ENCODE measurements around the gene XXYLT1. TPM values are rescaled to one million over a fixed set of nuclear protein-coding genes. Genes with fewer than 3 reads are reported as not detected.
A peak's percentile ranks its signal among the peaks of the same experiment; 100 is the strongest.

XXYLT1 gene
- total and polyA plus RNA-seq, 10 of the 15 experiments (the other 5 are each of a cell fraction or from before 2014, with no cell fraction given), result 1.2 to 14.2 (median 9.3) TPM

DNA sequence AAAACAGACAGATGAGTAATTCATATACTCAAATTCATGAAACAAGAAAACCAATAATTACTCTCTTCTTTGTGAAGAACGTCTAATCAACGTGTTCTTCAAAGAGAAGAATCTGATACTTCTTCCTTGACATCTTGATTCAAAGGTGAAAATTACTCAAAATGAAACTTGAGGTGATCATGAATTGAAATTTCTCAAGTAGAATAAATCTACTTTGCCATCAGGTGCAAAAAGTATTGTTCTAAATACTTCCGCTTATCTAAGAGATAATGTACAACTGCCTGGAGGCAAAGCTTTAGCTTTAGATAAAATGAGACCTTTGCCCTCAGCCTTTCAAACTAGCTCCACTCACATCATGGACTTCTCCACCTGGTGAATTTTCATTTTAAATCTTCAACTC is 13.9 kb upstream of the XXYLT1 start:
- ChIA-PET SMC1A (ENCODE audit: uncharacterized antibody, unreplicated experiment) (interaction anchor here (0.7 to 2.5 kb wide), 7 partner anchors 9 to 257 kb away, joined by 3 to 6 read pairs (median 3); no protein-coding TSS in a partner anchor), POLR2A (interaction anchor here (0.6 to 1.0 kb wide), 3 partner anchors 10 to 178 kb away, joined by 3 to 7 read pairs (median 3); no protein-coding TSS in a partner anchor), RAD21 (ENCODE audit: unreplicated experiment) (no interaction called here), CTCF (interaction anchor here (0.7 to 4.2 kb wide), 6 partner anchors 10 to 602 kb away, joined by 3 to 18 read pairs (median 6); partner anchors contain the start of gene XXYLT1)
- H3K27ac ChIP-seq (ENCODE audit: control insufficient read depth, insufficient read depth), result no peak overlapping the region
- H2AFZ ChIP-seq (ENCODE audit: control insufficient read depth, low read depth, low read length), result no peak overlapping the region
- no peaks in the 10 kb centered on the region for H3K27me3 ChIP-seq (replicated peaks in 1 of 2; ENCODE audit: control insufficient read depth in 2 of 2, insufficient read depth in 2 of 2, low read length in 1 of 2)
- no peaks in the 10 kb centered on the region for H3K79me2 ChIP-seq (ENCODE audit: control insufficient read depth, insufficient read depth, low read length)
- no peak overlapping the region for H3K4me3 ChIP-seq
- H3K4me1 ChIP-seq (ENCODE audit: control insufficient read depth, insufficient read depth, low read length), result no peaks in the 10 kb centered on the region
- H4K20me1 ChIP-seq (ENCODE audit: control insufficient read depth, insufficient read depth), result no peaks in the 10 kb centered on the region
- DNase-seq (ENCODE audit: low read depth, low spot score) (no peak), ATAC-seq (peak; percentile 47), FAIRE-seq (no peak)
- 55% methylated on average over 3 of the region's 3 CpGs for WGBS (ENCODE audit: insufficient coverage, insufficient replicate concordance, low lambda C conversion rate, missing lambda C conversion rate)
- TF ChIP-seq, protein P1, sequence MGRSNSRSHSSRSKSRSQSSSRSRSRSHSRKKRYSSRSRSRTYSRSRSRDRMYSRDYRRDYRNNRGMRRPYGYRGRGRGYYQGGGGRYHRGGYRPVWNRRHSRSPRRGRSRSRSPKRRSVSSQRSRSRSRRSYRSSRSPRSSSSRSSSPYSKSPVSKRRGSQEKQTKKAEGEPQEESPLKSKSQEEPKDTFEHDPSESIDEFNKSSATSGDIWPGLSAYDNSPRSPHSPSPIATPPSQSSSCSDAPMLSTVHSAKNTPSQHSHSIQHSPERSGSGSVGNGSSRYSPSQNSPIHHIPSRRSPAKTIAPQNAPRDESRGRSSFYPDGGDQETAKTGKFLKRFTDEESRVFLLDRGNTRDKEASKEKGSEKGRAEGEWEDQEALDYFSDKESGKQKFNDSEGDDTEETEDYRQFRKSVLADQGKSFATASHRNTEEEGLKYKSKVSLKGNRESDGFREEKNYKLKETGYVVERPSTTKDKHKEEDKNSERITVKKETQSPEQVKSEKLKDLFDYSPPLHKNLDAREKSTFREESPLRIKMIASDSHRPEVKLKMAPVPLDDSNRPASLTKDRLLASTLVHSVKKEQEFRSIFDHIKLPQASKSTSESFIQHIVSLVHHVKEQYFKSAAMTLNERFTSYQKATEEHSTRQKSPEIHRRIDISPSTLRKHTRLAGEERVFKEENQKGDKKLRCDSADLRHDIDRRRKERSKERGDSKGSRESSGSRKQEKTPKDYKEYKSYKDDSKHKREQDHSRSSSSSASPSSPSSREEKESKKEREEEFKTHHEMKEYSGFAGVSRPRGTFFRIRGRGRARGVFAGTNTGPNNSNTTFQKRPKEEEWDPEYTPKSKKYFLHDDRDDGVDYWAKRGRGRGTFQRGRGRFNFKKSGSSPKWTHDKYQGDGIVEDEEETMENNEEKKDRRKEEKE (IDR thresholded peaks at IDR 0.05), result no peak
- peak; percentile 68 for TF ChIP-seq JUNB (IDR thresholded peaks at IDR 0.05)
- TF ChIP-seq RBBP5 (conservative IDR thresholded peaks at IDR 0.05), result no peak
- TF ChIP-seq CHD1 (IDR thresholded peaks at IDR 0.05; ENCODE audit: low read depth, low read length), result no peak
- no peak for TF ChIP-seq SPI1 (IDR thresholded peaks at IDR 0.05; ENCODE audit: borderline replicate concordance, insufficient read depth, low read depth, low read length)
- TF ChIP-seq ZNF217 (IDR thresholded peaks at IDR 0.05), result peak; percentile 24; the same call in 1 of the 2 replicates
- no peak for TF ChIP-seq PBX3 (IDR thresholded peaks at IDR 0.05; ENCODE audit: insufficient replicate concordance, low read depth, low read length)
- TF ChIP-seq ATF7 (IDR thresholded peaks at IDR 0.05; ENCODE audit: low read depth), result peak; percentile 42; the same call in 1 of the 2 replicates
- TF ChIP-seq HCFC1 (IDR thresholded peaks at IDR 0.05; ENCODE audit: low read length), result no peak
- TF ChIP-seq MTA2 (IDR thresholded peaks at IDR 0.05; ENCODE audit: low read depth), result peak; percentile 96
- no peak for TF ChIP-seq ZNF24 (IDR thresholded peaks at IDR 0.05)
- TF ChIP-seq, protein P2, sequence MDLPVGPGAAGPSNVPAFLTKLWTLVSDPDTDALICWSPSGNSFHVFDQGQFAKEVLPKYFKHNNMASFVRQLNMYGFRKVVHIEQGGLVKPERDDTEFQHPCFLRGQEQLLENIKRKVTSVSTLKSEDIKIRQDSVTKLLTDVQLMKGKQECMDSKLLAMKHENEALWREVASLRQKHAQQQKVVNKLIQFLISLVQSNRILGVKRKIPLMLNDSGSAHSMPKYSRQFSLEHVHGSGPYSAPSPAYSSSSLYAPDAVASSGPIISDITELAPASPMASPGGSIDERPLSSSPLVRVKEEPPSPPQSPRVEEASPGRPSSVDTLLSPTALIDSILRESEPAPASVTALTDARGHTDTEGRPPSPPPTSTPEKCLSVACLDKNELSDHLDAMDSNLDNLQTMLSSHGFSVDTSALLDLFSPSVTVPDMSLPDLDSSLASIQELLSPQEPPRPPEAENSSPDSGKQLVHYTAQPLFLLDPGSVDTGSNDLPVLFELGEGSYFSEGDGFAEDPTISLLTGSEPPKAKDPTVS (IDR thresholded peaks at IDR 0.05; ENCODE audit: low read depth, low read length), result no peak
- no peak for TF ChIP-seq ZSCAN29 (IDR thresholded peaks at IDR 0.05)
- no peak for TF ChIP-seq CHD2 (IDR thresholded peaks at IDR 0.05; ENCODE audit: borderline replicate concordance, low read depth, low read length)
- peak; percentile 86 for TF ChIP-seq NR2F1 (conservative IDR thresholded peaks at IDR 0.05)
- no peak for TF ChIP-seq ESRRA (IDR thresholded peaks at IDR 0.05; ENCODE audit: low read length)
- TF ChIP-seq EP300 (IDR thresholded peaks at IDR 0.05; ENCODE audit: borderline replicate concordance in 1 of 2, control insufficient read depth in 1 of 2, low read depth in 2 of 2, low read length in 2 of 2), result 0 out of 4 replicates have a peak, but pooled peaks of 1 of the 2 experiments have one; percentile 15
- TF ChIP-seq TAF1 (IDR thresholded peaks at IDR 0.05; ENCODE audit: borderline replicate concordance, low read depth, low read length), result no peak
- no peak for TF ChIP-seq KDM1A (IDR thresholded peaks at IDR 0.05; ENCODE audit: borderline replicate concordance)
- no peak for TF ChIP-seq MEF2B (IDR thresholded peaks at IDR 0.05; ENCODE audit: partially characterized antibody, poor library complexity, severe bottlenecking)
- no peak for TF ChIP-seq STAT1 (conservative IDR thresholded peaks at IDR 0.05)
- no peaks in the 10 kb centered on the region for H3K9me3 ChIP-seq (replicated peaks; ENCODE audit: control insufficient read depth, insufficient read depth, low read length)
- H3K36me3 ChIP-seq (ENCODE audit: control insufficient read depth in 2 of 2, insufficient read depth in 2 of 2, low read length in 1 of 2), result peaks cover 1 to 14% of the 10 kb centered on the region in 2 experiments
- no peak overlapping the region for H3K4me2 ChIP-seq (ENCODE audit: control insufficient read depth, insufficient read depth)
- no TSS peak for BruUV-seq (replicated peaks)
- intact Hi-C loops (cut with micrococcal nuclease; ENCODE audit: unreplicated experiment) (no loop called here), in situ Hi-C loops (cut with MboI) (no loop called here)
- H3K9ac ChIP-seq (ENCODE audit: control insufficient read depth, insufficient read depth, low read length), result no peak overlapping the region
